LNCAP (cell line): ENCODE measurements around the gene CNGA1.
A peak's percentile ranks its signal among the peaks of the same experiment; 100 is the strongest.

Source experiments
- CTCF ChIP-seq: fragments of 450-650 bp; IDR thresholded peaks from 2 replicates; pipeline ENCODE4 v1.5.1; 2017; ENCODE audit warnings: mild to moderate bottlenecking

Gene CNGA1

GRCh38 chr4:48016141-48017107 lies at the start of gene CNGA1, which contains the start of gene NIPAL1:
TSS of gene CNGA1 (minus strand) at chr4:48016681. CDS start at chr4:47952689, 63,992 bp downstream.
TSS of gene NIPAL1 (plus strand) at chr4:48016772. CDS start at chr4:48016840, 68 bp downstream.
- TF ChIP-seq CTCF: peak; percentile 51

GRCh38 chr4:48065587-48066052 lies 49.1 kb upstream of the CNGA1 start:
- TF ChIP-seq CTCF: no peak

GRCh38 chr4:48064349-48064748 lies 47.9 kb upstream of the CNGA1 start:
- no peak for TF ChIP-seq CTCF

- no peak for TF ChIP-seq CTCF
Observed at GRCh38 chr4:48058617-48059530, 42.4 kb upstream of the CNGA1 start.

- TF ChIP-seq CTCF: no peak
Observed at GRCh38 chr4:48051078-48051477, 34.6 kb upstream of the CNGA1 start.

- TF ChIP-seq CTCF: no peak
Observed at GRCh38 chr4:48049483-48049882, 33.0 kb upstream of the CNGA1 start.

- no peak for TF ChIP-seq CTCF
Observed at GRCh38 chr4:48047896-48048295, 31.4 kb upstream of the CNGA1 start.
